KOPT-K1 (cell line): Measurements from ENCODE around the gene MYD88.

Experiments
- H3K27ac ChIP-seq: fragments of 200-600 bp; sonication (generic); 2 replicates; pipeline ENCODE4 v1.5.1; 2016; ENCODE audit warnings: antibody characterized with exemption, mild to moderate bottlenecking, low read depth, low read length; ENCODE audit not compliant: poor library complexity, severe bottlenecking
- H3K36me3 ChIP-seq: fragments of 200-600 bp; sonication (generic); 2 replicates; pipeline ENCODE4 v1.5.1; 2017; ENCODE audit warnings: antibody characterized with exemption, mild to moderate bottlenecking, low read length, moderate library complexity; ENCODE audit not compliant: insufficient read depth
- H3K9me3 ChIP-seq: fragments of 200-600 bp; sonication (generic); 2 replicates; pipeline ENCODE4 v1.5.1; 2017; ENCODE audit warnings: antibody characterized with exemption, low read length, mild to moderate bottlenecking; ENCODE audit not compliant: insufficient read depth, poor library complexity, severe bottlenecking

MYD88 gene

GRCh38 chr3:38108649-38109579 lies 29.5 kb upstream of the MYD88 start:
- peaks cover 17% of the 10 kb centered on the region for H3K9me3 ChIP-seq
- no peak overlapping the region for H3K27ac ChIP-seq
- no peaks in the 10 kb centered on the region for H3K36me3 ChIP-seq

- Histone ChIP-seq H3K36me3 (no peaks in the 10 kb centered on the region), H3K27ac (no peak overlapping the region), H3K9me3 (peaks cover 9% of the 10 kb centered on the region)
Measured at GRCh38 chr3:38109580-38110313, 28.7 kb upstream of the MYD88 start.

- Histone ChIP-seq H3K9me3 (peaks cover 3% of the 10 kb centered on the region), H3K36me3 (no peaks in the 10 kb centered on the region), H3K27ac (no peak overlapping the region)
Measured at GRCh38 chr3:38110314-38111050, 28.0 kb upstream of the MYD88 start.

- no peaks in the 10 kb centered on the region for H3K36me3 ChIP-seq
- no peak overlapping the region for H3K27ac ChIP-seq
- no peaks in the 10 kb centered on the region for H3K9me3 ChIP-seq
Measured at GRCh38 chr3:38111201-38111600, 27.3 kb upstream of the MYD88 start.

- Histone ChIP-seq H3K9me3 (no peaks in the 10 kb centered on the region), H3K36me3 (no peaks in the 10 kb centered on the region), H3K27ac (no peak overlapping the region)
Measured at GRCh38 chr3:38111696-38112377, 26.6 kb upstream of the MYD88 start.

- no peaks in the 10 kb centered on the region for H3K36me3 ChIP-seq
- no peaks in the 10 kb centered on the region for H3K9me3 ChIP-seq
- H3K27ac ChIP-seq: no peak overlapping the region
Measured at GRCh38 chr3:38112378-38112761, 26.1 kb upstream of the MYD88 start.

- Histone ChIP-seq H3K27ac (no peak overlapping the region), H3K9me3 (no peaks in the 10 kb centered on the region)
Measured at GRCh38 chr3:38114052-38114874, 24.2 kb upstream of the MYD88 start.

GRCh38 chr3:38114875-38115644 lies 23.4 kb upstream of the MYD88 start:
- Histone ChIP-seq H3K27ac (no peak overlapping the region), H3K9me3 (no peaks in the 10 kb centered on the region)

More at GRCh38 chr3:38114052-38114874, 24.2 kb upstream of the MYD88 start:
- H3K36me3 ChIP-seq: peaks cover 4% of the 10 kb centered on the region

GRCh38 chr3:38115645-38116427 lies 22.6 kb upstream of the MYD88 start:
- Histone ChIP-seq H3K9me3 (no peaks in the 10 kb centered on the region), H3K36me3 (peaks cover 19% of the 10 kb centered on the region), H3K27ac (no peak overlapping the region)

More at GRCh38 chr3:38114875-38115644, 23.4 kb upstream of the MYD88 start:
- H3K36me3 ChIP-seq: peaks cover 12% of the 10 kb centered on the region

GRCh38 chr3:38116471-38117162 lies 21.8 kb upstream of the MYD88 start:
- H3K36me3 ChIP-seq: peaks cover 27% of the 10 kb centered on the region
- no peaks in the 10 kb centered on the region for H3K9me3 ChIP-seq
- no peak overlapping the region for H3K27ac ChIP-seq

GRCh38 chr3:38117163-38117716 lies 21.2 kb upstream of the MYD88 start:
- H3K27ac ChIP-seq: no peak overlapping the region
- peaks cover 34% of the 10 kb centered on the region for H3K36me3 ChIP-seq
- no peaks in the 10 kb centered on the region for H3K9me3 ChIP-seq

GRCh38 chr3:38117748-38118420 lies 20.6 kb upstream of the MYD88 start:
- H3K27ac ChIP-seq: no peak overlapping the region
- H3K36me3 ChIP-seq: peaks cover 40% of the 10 kb centered on the region
- H3K9me3 ChIP-seq: no peaks in the 10 kb centered on the region
